Esophagus mucosa (tissue), 1 donor: ENCODE measurements around the gene CACNA1D. TPM values are rescaled to one million over a fixed set of nuclear protein-coding genes. Genes with fewer than 3 reads are reported as not detected.

Experiments
- ATAC-seq: fragments of 200-7000 bp; cut with Tn5 transposase; one replicate; pipeline ENCODE4 v1.9.1; 2020
- total RNA-seq: library from RNA; stranded (reverse); gene quantifications from one replicate; pipeline ENCODE4 v1.2.4, GENCODE V29; 2023
- donor health status: DM: yes; HTN: yes; CAD: no.

Gene CACNA1D
- total RNA-seq, 1 donor from 2014 or later: 0.52 TPM

DNA sequence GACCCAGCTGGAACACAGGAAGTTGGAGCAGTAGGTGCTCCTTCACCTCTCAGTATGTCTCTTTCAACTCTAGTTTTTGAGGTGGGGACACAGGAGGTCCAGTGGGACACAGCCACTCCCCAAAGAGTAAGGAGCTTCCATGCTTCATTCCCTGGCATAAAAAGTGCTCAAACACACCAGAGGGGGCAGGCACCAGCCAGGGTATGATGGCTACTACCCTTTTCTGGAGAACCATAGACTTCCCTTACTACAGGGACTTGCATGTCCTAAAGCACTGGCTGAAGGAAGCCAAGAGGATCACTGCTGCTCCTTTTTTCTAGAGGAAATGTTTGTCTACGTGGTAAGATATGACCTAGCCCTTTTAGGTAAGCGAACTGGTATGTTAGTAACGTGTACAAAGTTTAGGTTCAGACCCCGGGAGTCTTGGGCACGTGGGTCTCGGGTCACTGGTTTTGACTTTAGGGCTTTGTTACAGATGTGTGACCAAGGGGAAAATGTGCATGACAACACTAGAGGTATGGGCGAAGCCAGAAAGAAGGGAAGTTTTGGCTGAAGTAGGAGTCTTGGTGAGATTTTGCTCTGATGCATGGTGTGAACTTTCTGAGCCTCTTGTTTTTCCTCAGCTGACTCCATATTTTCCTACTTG lies 363.8 kb downstream of the CACNA1D start:
- no peak for ATAC-seq

DNA sequence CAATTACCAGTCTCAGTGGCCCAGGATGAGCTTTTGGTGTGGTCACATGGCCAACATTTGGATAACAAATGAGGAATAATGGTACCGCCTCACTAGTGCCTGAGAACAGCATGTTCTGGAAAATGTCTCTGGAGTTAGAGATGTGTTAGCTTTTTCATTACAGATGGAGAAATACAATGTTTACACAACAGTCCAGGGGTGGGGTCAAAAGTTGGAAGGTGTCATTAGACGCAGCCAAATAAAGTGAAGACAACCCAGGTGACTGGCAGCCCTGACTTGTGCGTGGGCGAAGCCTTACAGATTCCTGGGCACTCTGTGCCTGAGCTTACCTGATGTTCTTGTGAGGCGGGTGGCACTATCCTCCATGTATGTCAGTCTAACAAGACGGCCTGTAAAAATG lies 364.8 kb downstream of the CACNA1D start:
- no peak for ATAC-seq

DNA sequence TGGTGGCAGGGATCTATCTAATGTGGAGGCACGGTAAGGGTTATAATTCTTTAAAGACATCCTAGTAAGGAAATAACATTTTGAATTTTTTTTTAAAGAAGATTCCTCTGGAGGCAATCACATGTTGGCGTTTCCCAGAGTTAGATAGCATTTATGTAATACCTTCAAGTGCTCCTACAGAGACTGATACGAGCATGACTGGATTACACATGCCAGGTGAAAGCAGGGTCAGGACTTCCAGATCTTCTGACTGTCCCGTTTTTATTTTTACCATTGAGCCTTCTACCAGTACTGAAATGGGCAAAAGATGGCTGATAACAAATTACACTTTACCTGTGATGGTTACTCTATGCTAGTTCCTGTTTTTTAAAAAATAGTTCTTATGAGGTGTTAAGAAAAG lies 365.8 kb downstream of the CACNA1D start:
- no peak for ATAC-seq

DNA sequence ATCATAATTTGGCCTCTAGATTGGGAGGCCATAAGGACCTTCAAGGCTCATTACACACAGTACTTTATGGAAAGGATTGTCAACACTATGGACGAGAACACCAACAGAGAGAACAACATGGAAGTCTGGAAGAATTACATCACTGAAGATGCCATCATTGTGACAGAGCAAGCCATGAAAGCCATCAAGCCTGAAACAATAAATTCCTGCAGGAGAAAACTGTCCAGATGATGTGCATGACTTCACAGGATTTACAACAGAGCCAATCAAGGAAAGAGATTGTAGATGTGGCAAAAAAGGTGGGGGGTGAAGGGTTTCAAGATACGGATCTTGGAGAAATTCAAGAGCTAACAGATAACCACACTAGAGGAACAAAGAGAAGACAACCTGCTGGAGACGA lies 367.8 kb downstream of the CACNA1D start:
- no peak for ATAC-seq

DNA sequence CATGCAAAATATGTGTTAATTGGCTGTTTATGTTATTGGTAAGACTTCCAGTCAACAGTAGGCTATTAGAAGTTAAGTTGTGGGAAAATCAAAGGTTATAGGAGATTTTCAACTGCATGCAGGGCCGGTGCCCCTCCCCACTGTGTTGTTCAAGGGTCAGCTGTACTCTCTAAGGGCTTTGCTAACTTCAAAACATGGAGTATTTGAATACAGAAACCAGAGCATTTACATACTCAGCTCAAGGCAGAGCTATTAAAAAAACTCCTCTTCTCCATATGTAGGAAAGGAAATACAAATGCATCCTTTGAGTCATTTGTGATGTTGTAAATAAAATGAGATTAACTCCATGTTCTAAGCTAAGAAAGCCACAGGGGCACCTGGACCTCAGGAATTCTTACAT lies 368.7 kb downstream of the CACNA1D start:
- no peak for ATAC-seq

Other genes starting within 250 kb of the CACNA1D start
- 379 TPM for gene TKT, start 238.6 kb upstream of the CACNA1D start, total RNA-seq
- 11.3 TPM for gene DCP1A, start 147.1 kb upstream of the CACNA1D start, total RNA-seq